SK-MEL-5 (cell line): ENCODE measurements around the gene MTR. TPM values are rescaled to one million over a fixed set of nuclear protein-coding genes. Genes with fewer than 3 reads are reported as not detected.
"Not testable (repeated sequence)": the region's sequence is repeated elsewhere in the genome, so short reads cannot be mapped to it uniquely, and the experiment has no call there.

Source experiments
- DNase-seq: peaks from one replicate; pipeline ENCODE4 v3.0.0-alpha.2; 2016; ENCODE audit warnings: low read depth, low spot score
- in situ Hi-C: cut with HindIII; loops from 2 replicates; pipeline ENCODE4 v1.10.0; 2016; ENCODE audit warnings: low sequenced_read_pairs, high pct_unique_total_duplicates, low pct_unique_long_range_greater_than_20kb
- total RNA-seq: library from RNA; depleted of rRNA; stranded (reverse); fragments of >200 nt; shearing (Covaris generic); gene quantifications from 2 replicates; pipeline ENCODE4 v1.2.3, GENCODE V29; 2014

Gene MTR
- total RNA-seq, 1 experiment from 2014 or later, result 27.5 TPM

DNA sequence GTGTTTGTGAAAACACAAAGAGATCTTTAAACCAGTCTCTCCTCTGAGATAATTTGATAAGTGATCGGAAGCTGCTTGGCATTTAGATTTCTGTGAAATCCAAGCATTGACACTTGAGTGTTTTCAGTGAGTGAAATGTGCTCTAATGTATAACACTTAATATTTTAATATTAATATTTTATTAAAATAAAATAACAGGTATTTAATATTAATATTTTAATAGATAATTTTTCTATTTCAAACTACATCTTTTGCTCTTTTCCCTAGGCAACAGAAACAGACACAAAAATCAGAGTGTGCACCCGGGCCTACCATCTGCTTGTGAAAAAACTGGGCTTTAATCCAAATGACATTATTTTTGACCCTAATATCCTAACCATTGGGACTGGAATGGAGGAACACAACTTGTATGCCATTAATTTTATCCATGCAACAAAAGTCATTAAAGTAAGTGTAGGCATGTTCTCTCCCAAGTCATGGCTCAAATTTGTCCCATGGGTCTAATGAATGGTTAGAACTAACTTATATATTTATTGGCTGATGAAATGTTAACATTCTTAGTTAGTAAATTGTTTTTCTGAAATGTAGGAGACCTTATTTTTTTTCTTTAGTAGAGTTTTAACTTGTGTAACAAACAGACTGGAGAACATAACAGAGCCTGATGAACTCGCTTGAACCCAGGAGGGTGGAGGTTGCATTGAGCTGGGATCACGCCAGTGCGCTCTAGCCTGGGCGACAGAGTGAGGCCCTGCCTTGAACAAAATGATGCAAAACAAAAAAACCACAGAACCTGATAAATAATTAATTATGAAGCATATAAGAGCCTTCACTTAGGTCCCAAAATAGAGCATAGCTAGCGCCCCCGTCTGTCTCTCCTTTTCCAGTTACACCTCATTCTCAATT lies 55.2 kb downstream of the MTR start:
- in situ Hi-C loops, result no loop called here
- no peak for DNase-seq

DNA sequence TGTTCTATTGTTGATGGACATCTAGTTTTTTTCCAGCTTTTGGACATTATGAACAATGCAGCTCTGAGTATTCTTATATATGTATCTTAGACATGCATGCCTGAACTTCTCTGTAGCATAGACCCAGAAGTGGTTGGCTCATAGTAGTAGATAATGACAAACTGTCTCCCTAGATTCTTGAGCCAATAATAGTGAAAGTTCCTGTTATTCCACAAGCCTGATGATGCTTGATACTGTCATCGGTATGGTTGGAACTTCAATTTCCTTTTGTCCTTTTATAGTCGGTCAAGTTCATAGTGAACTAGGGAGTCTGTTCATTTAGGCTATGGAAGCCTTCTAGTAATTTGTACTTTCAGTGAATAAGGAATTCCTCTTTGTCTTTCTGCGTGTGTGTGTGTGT lies 56.8 kb downstream of the MTR start:
- in situ Hi-C loops, result no loop called here
- DNase-seq, result no peak

DNA sequence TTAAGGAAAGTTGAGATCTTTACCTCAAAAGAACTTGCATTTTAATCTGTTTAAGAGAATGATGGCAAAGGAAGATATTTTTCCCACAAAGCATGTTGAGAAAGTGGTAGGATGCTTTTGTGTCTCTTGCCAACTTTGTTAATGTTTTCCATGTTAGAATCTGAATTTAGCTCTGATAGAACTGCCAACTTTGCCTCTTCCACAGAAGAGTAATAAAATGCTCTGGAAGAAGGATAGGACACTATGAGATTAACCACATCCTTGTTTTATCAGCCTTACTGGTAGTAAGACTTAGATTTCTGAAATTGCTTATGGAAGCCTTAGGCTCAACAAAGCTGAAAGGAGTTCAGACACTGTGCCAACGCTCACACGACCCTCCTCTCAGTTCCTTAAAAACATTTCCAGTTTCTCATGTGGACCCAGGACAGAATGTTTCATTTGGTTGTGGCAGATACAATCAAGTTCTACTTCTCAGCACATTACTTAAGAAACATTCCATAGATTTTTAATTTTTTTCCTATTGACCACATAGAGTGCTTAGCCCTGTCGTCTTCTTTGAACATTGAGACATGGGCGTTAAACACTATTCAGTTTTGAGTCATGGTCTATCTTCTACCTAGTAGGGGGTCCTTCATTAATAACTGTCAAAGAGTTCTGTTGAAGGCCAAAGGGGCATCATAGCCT lies 59.0 kb downstream of the MTR start:
- in situ Hi-C loops, result no loop called here
- no peak for DNase-seq

DNA sequence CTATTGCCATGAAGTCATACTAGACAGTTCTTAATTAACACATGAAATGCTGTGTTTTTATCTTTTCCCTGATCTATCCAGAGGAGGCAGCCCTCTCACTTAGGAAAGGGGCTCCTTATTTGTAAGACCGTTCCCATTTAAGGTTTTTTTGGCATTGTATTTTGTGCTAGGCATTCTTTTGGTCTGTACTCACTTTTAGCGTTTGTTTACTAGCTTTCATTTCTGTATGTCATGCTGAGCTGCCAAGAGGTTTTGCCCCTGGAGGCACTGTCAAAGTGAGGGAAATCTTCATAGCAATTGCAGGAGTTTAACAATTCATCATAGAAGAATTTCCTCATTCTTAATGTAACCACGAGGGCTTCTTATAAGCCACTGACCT lies 59.5 kb downstream of the MTR start:
- in situ Hi-C loops, result no loop called here
- DNase-seq, result no peak

DNA sequence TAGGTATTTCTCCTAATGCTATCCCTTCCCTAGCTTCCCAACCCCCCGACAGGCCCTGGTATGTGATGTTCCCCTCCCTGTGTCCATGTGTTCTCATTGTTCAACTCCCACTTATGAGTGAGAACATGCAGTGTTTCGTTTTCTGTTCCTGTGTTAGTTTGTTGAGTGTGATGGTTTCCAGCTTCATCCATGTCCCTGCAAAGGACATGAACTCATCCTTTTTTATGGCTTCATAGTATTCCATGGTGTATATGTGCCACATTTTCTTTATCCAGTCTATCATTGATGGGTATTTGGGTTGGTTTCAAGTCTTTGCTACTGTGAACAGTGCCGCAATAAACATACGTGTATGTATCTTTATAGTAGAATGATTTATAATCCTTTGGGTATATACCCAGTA lies 61.6 kb downstream of the MTR start:
- in situ Hi-C loops, DNase-seq: not testable (repeated sequence)

DNA sequence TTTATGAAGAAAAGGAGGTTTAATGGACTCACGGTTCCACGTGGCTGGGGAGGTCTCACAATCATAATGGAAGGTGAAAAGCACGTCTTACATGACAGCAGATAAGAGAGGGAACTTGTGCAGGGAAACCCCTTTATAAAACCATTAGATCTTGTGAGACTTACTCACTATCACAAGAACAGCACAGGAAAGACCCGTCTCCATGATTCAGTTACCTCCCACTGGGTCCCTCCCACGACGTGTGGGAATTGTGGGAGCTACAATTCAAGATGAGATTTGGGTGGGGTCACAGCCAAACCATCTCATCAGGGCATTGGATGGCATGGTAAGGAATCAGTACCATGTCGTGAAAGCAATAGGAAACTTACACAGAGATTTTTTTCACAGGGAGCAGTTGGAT lies 63.1 kb downstream of the MTR start:
- in situ Hi-C loops, result no loop called here
- no peak for DNase-seq

DNA sequence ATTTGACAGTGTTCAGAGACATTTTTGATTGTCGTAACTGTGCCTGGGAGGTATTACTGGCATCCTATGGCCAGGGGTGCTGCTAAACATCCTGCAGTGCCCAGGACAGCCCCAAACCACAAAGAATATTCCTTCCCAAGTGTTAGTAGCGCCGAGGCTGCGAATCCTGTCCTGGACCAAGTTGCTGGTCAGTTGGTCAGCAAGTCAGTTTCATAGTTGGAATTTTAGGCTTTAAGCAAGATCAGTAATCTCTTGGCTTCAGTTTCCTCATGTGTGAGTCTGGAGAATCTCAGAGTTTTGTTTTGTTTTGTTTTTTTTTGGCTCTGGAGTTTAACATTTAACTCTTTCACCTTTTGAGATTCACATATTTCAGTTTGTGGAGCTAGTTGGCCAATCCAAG lies 65.0 kb downstream of the MTR start:
- DNase-seq, result no peak
- in situ Hi-C loops, result no loop called here

DNA sequence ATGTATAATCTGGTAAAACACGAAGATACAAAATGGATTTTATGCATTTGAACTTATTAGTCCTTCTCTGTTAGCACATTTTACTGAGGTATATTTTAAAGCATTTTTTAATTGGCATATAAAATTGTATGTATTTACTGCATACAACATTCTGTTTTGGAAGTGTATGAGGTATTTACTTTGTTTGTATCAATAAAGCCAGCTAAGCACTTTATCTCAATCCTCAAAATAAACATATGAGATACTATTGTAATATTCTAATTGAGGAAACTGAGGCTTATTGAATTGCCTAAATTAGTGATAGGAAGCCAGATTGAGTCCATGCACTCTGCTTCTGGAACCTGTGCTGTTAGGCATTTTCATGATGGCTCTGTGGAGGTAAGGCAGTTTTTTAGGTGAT lies 65.6 kb downstream of the MTR start:
- in situ Hi-C loops, result no loop called here
- no peak for DNase-seq

DNA sequence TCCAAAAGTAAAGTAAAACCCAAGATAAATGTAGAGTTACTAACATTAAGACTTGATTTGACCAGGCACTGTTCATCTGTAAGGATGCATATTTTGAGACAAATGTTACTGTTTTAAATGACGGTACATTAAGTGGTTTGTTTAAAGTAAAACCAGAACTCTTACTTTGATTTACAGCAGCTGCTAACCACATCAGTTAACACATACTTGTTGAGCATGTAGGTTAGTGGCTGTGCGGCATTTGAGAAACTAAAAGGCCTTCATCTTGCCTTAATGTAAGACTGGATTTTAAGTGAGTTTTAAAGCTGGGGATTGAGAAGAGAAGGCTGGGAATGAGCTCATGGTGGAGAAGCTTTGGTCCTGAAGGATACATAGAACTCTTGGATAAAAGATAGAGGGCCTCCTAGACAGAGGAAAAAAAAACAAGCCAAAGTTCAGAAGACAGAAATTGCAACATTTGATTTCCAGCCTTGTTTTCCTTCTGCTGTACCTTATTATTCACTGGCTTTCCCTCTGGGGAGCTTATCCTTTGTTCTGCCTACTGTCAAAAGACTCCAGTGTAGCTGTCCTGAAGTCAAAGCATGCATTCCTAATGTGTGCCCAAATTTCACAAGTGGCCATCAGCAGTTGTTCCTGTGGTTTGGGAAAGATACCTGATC lies 66.6 kb downstream of the MTR start:
- DNase-seq, result no peak
- in situ Hi-C loops, result no loop called here

DNA sequence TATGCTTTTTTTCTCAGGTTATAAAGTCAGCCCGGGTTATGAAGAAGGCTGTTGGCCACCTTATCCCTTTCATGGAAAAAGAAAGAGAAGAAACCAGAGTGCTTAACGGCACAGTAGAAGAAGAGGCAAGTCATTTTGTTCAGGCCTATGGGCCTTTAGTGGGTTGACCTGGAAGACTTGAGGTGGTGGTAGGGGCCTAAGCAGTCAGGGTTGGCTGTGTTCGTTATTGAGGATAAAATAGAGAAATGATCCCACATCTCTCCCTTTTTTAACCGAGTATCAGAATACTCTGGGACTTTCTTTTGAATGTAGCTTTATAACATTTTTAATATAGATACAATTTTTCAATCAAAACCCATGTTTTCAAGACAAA lies 67.1 kb downstream of the MTR start:
- in situ Hi-C loops, result no loop called here
- DNase-seq, result no peak

DNA sequence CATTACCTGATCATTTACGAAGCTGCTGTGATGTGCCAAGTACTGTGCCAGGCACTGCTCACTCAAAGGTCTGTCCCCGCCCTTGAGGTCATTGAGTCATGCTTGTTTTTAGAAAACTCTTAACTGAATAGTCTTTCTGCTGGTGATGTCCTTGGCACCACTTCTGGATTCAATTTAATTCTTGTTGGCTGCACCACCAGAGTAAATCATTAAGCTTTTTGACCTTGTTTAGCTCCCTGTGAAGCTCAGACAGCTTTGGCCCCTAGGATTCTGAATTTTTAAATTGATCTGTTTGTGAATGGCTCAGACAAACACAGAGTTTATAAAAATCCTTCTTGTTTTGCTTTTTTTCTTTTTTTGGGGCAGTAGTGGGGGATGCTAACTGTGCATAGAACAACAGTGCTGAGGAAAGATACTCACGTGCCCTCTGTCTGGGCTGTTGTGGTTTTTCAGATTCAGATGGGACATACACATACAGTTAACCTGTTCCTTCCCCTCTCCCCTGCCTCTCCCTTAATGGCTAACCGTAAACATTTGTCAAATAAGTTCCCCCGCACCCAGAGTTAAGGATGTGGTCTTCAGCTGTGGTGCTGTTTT lies 67.6 kb downstream of the MTR start:
- DNase-seq, result no peak
- in situ Hi-C loops, result no loop called here

DNA sequence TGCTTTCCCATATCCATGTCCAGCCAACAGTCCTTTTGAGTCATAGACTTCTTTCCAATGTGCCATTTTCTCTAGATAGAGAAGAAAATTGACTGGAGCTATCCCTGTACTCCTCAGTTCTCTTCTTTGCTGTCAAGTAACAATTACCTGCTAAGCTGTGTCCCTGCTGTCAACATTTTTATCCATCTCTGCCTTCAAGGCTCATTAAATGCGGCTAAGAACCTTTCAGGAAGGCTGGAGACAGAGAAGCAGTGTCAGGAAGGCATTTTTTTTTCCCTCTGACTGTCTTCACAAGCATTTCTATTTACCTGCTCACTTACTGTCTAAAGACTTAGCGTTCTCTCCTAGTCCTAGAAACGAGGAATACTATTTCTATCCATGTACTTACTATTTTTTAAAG lies 69.1 kb downstream of the MTR start:
- in situ Hi-C loops, result no loop called here

DNA sequence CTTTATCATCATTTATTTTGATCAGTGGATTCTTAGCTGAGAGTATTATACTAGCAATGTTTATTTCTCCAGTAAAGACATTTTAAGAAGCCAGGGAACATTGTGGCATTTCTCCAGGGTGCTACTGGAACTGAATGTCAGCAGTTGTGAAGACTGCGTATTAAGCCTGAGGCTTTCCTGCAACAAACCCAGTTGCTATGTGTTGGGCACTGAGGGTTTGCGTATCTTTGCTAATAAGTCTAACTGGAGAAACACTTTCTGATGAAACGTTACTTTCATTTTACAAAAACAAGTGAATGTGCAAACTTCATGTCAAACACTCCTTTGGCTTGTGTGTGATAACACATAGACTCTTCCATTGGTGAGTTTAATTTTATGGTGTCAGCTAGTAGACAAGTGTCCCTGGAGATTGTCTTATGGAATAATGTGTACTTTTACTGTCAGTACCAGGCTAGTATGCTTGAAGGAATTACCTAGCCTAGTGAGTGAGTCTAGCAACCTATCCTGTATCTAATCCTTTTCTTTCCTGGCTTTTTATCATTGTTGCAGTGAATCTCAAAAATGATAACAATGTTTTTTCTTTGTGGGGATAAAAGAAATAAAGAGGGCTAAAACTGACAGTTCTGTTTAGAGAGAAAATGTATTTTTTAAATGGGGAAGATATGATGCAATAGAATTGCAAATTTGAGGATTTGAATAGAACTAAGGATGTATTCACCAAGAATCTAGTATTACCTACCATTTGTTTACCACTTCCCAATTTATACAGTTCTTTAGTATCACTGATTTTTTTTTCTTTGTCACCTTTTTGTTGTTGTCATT lies 70.1 kb downstream of the MTR start:
- DNase-seq, result no peak

More for the DNA sequence above, 69.1 kb downstream of the MTR start:
- DNase-seq, result no peak

DNA sequence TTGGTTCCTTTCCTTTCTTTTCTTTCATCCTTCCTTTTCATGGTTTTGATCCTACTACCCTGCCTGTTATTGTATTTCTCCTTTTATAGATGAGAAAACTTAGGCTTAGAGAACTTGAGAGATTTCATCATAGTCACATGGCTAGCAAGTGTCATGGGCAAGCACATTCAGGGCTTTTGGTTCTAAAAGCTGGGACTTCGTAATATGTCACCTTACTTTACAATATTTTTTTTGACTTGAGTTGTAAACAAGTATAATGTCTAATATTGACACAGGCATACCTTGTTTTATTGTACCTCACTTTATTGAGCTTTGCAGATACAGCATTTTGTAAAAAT lies 70.7 kb downstream of the MTR start:
- DNase-seq, result no peak
- in situ Hi-C loops, result no loop called here

More for the DNA sequence above, 70.1 kb downstream of the MTR start:
- in situ Hi-C loops, result no loop called here

DNA sequence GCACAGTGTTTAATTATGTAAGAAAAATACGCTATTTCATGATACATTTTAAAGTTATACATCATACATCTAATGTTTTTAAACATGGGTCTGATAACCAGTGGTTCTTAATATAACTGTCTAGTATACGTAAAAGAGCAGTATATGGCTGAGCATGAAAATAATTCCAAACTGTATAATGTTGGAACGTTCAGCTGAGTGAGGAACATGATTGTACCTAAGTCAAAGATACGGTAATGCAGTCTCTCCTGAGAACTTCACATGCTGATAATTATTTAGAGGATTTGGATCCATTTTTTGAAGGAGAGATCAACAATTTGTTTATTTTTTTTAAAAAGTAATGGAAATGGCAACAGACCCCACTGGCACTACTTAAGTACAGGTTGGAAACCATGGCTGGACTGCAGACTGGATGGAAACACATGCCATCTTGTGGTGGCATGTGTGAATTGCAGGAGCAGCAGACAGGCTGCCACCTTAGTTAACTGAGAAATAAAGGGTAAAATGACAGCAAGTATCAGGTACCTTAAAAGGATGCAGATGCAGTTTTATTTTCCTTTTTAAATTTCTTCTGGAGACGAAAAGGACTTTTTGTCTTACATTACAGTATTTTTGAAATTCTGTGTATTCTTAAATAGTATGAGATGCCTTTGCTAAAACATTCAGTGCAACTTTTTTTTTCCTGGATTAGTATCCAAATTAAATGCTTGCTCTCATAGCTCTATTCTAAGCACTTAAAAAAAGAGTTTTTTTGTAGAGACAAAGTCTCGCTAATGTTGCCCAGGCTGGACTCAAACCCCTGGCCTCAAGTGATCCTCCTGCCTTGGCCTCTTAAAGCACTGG lies 73.8 kb downstream of the MTR start:
- DNase-seq, result peak; percentile 72
- in situ Hi-C loops, result no loop called here

DNA sequence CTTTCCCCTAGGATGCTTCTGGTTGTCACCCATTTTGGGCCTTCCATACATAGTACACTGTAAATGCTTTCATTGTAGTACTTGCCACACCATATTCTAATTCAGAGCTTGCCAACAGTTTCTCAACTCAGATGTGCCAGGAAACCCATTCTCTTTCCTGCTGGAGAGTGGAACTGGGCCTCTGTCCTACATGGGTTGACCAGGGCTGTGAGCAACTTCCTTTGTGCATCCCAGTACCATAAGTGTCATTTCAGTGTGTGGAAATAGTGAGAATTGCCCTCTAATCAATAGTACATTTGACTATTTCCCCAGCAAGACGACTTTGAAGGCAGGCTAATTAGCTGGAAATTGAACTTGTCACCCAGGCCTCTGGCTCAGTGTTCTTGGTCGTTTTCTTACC lies 74.8 kb downstream of the MTR start:
- in situ Hi-C loops, result no loop called here
- DNase-seq, result no peak

DNA sequence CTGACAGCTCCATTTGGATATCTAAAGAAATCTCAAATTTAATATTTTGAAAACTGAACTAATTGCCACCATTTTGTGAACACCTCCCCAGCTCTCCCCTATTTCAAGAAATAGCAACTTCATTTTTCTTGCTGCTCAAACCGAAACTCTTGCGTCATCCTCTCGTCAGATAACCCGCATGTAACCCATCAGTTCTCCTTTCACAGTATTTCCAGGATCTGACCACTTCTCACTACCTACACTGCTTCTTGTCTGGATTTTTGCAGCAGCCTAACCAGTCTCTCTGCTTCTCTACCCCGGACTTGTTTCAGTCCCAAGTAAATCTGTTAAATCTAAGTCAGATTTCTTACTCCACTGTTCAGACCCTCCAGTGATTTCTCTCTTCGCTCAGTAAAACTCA lies 75.6 kb downstream of the MTR start:
- no peak for DNase-seq
- in situ Hi-C loops, result no loop called here
